Mammary epithelial cell (primary cell): Measurements from ENCODE around the gene ADTRP.

ENCODE experiments used
- CTCF ChIP-seq, 2 donors: IDR thresholded peaks in 1 of 2; conservative IDR thresholded peaks in 1 of 2; 2 replicates each; pipeline ENCODE4 v1.5.1; 2011 to 2012; ENCODE audit warnings: inconsistent platforms in 2 of 2, low read length in 2 of 2, mild to moderate bottlenecking in 2 of 2, control low read depth in 1 of 2, low read depth in 1 of 2; ENCODE audit not compliant: insufficient read depth in 1 of 2; ENCODE audit errors: extremely low read depth in 1 of 2
- EZH2 ChIP-seq: IDR thresholded peaks from 2 replicates; pipeline ENCODE4 v1.6.1; 2012; ENCODE audit warnings: low read length, inconsistent platforms, borderline replicate concordance

DNA sequence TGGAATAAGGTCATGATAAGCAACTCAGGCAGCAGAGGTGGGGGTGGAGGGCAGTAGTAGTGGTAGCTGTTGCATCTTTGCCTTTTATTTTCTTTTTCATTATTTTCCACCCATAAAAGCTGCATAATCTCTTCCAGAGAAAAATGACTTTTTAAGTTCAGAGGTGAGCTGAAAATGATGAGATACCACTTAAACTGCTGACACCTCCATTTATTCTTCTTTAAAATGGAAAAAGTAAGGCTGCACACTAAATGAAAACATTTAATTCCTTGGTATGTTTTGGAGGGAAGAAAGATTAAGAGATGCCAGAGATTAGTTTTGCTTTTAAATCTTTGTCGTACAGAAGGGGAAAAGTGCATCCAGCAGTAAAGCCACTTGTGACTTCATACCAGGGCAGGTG lies 97.2 kb downstream of the ADTRP start:
- TF ChIP-seq CTCF (conservative IDR thresholded peaks at IDR 0.05 in 1 of 2, IDR thresholded peaks at IDR 0.05 in 1 of 2; ENCODE audit: extremely low read depth in 1 of 2, insufficient read depth in 1 of 2, low read depth in 1 of 2, low read length in 2 of 2) (no peak), EZH2 (no peak)
